NCI-H146 treated with DMSO at 0.1 percent for 48 hours (cell line): Measurements from ENCODE around the gene FAM167B.
"Not testable (repeated sequence)": the region's sequence is repeated elsewhere in the genome, so short reads cannot be mapped to it uniquely, and the experiment has no call there.

Experiments
- DNase-seq: peaks from one replicate; lab custom pipeline; 2025; ENCODE audit not compliant: unreplicated experiment; lab: John Stamatoyannopoulos, UW

Gene FAM167B

GRCh38 chr1:32291708-32292538 is 44.9 kb downstream of the FAM167B start, which contains the start of gene HDAC1:
Gene HDAC1, plus strand, starts transcription at chr1:32292083. Its CDS starts 87 bp downstream, at chr1:32292170.
- DNase-seq = peak; percentile 84

GRCh38 chr1:32298211-32298610 is 51.2 kb downstream of the FAM167B start:
- DNase-seq = not testable (repeated sequence)
